Stimulated activated CD8-positive, alpha-beta memory T cell treated with anti-CD3 and anti-CD28 coated beads, Interleukin-7, amount 100 ng/mL, for 48 hours (primary cell): ENCODE results near the gene SIGMAR1.
A peak's percentile ranks its signal among the peaks of the same experiment; 100 is the strongest.
"Not testable (repeated sequence)": the region's sequence is repeated elsewhere in the genome, so short reads cannot be mapped to it uniquely, and the experiment has no call there.

Source experiments
- DNase-seq, 2 donors: peaks; one replicate each; pipeline ENCODE4 v3.0.0-alpha.2; 2020; ENCODE audit warnings: low read depth in 1 of 2; ENCODE audit errors: extremely low read depth in 1 of 2

The SIGMAR1 gene

GRCh38 chr9:34655394-34655793 is 17.8 kb upstream of the SIGMAR1 start:
- DNase-seq = no peak

- DNase-seq = no peak
Measured at GRCh38 chr9:34654323-34655051, 16.9 kb upstream of the SIGMAR1 start.

GRCh38 chr9:34653151-34654072 is 15.8 kb upstream of the SIGMAR1 start:
- DNase-seq = no peak

- no peak for DNase-seq
Measured at GRCh38 chr9:34652602-34653000, 15.0 kb upstream of the SIGMAR1 start.

GRCh38 chr9:34651876-34652601 is 14.5 kb upstream of the SIGMAR1 start, which contains the start of gene IL11RA:
Gene IL11RA, plus strand, starts transcription at chr9:34652185. Its CDS starts 3,033 bp downstream, at chr9:34655218.
- peak in 1 of 2 donors; percentile 63 for DNase-seq

- DNase-seq = no peak
Measured at GRCh38 chr9:34651321-34651720, 13.7 kb upstream of the SIGMAR1 start.

GRCh38 chr9:34650816-34651215 is 13.2 kb upstream of the SIGMAR1 start:
- DNase-seq = no peak

- no peak for DNase-seq
Measured at GRCh38 chr9:34648673-34649072, 11.1 kb upstream of the SIGMAR1 start.

GRCh38 chr9:34647651-34648050 is 10.1 kb upstream of the SIGMAR1 start:
- no peak for DNase-seq

GRCh38 chr9:34647084-34647403 is 9.5 kb upstream of the SIGMAR1 start:
- DNase-seq = no peak

- DNase-seq = peak; percentile 93 to 96
Measured at GRCh38 chr9:34646211-34647083, 8.9 kb upstream of the SIGMAR1 start, which contains the start of gene GALT. Gene GALT, plus strand, starts transcription at chr9:34646675. Its CDS starts 30 bp downstream, at chr9:34646705.

- DNase-seq = no peak
Measured at GRCh38 chr9:34644766-34645314, 7.3 kb upstream of the SIGMAR1 start.

GRCh38 chr9:34642679-34643078 is 5.1 kb upstream of the SIGMAR1 start:
- DNase-seq = no peak

- DNase-seq = not testable (repeated sequence)
Measured at GRCh38 chr9:34639322-34639721, 1.7 kb upstream of the SIGMAR1 start.

GRCh38 chr9:34638138-34638445 is 505 bp upstream of the SIGMAR1 start:
- no peak for DNase-seq

GRCh38 chr9:34636791-34637355 is 714 bp downstream of the SIGMAR1 start:
- no peak for DNase-seq

GRCh38 chr9:34635556-34635955 is 2.0 kb downstream of the SIGMAR1 start:
- no peak for DNase-seq

- DNase-seq = no peak
Measured at GRCh38 chr9:34634551-34635248, 2.9 kb downstream of the SIGMAR1 start.

- DNase-seq = peak in 1 of 2 donors; percentile 48
Measured at GRCh38 chr9:34633851-34634550, 3.6 kb downstream of the SIGMAR1 start.
